Measurements from ENCODE around the gene ZNF219. TPM values are rescaled to one million over a fixed set of nuclear protein-coding genes. Genes with fewer than 3 reads are reported as not detected.

Gene ZNF219
- total and polyA plus RNA-seq, 2 donors (not counting 1 experiment from before 2014, with no cell fraction given): 3.3 to 6.4 TPM

- H3K9ac ChIP-seq (ENCODE audit: low read length): no peak overlapping the region
- no peak overlapping the region for H3K4me3 ChIP-seq (ENCODE audit: control extremely low read depth in 1 of 5, extremely low read depth in 1 of 5, insufficient read depth in 1 of 5, low read depth in 2 of 5, low read length in 4 of 5)
- intact Hi-C loops (cut with micrococcal nuclease): loop anchor here (1.0 kb wide), 3 partner anchors 12 to 78 kb away; no protein-coding TSS in a partner anchor
- H3K4me2 ChIP-seq (replicated peaks; ENCODE audit: low read depth, low read length, poor library complexity, severe bottlenecking): peak overlapping the region; percentile 21
- no peaks in the 10 kb centered on the region for H3K27me3 Mint-ChIP-seq
- H3K79me2 ChIP-seq (ENCODE audit: control insufficient read depth, insufficient read depth, low read length): no peaks in the 10 kb centered on the region
- ATAC-seq (ENCODE audit: low read depth) (no peak), DNase-seq (no peak)
- H3K9me3 ChIP-seq (ENCODE audit: control extremely low read depth in 1 of 3, control insufficient read depth in 2 of 3, insufficient read depth in 1 of 3, low read length in 2 of 3): peaks cover 0 to 5% (median 0%) of the 10 kb centered on the region in 3 donors
- no peaks in the 10 kb centered on the region for H4K20me1 ChIP-seq (ENCODE audit: control insufficient read depth, insufficient read depth, low read length, poor library complexity, severe bottlenecking)
- H3K27ac Mint-ChIP-seq: no peak overlapping the region
- peaks cover 14% of the 10 kb centered on the region for H3K4me1 Mint-ChIP-seq
- H3K4me1 ChIP-seq (ENCODE audit: control insufficient read depth in 2 of 2, insufficient read depth in 2 of 2, low read length in 2 of 2): peaks cover 9 to 19% of the 10 kb centered on the region in 2 donors
- no peak overlapping the region for H3K27ac ChIP-seq (ENCODE audit: low read length in 2 of 2)
- H3K9me3 Mint-ChIP-seq (ENCODE audit: insufficient read depth): no peaks in the 10 kb centered on the region
- CTCF ChIA-PET: interaction anchor here (0.8 to 7.5 kb wide), 15 partner anchors 9 to 91 kb away, joined by 3 to 171 read pairs (median 7); partner anchors contain the start of genes ARHGEF40 and TMEM253
- POLR2A ChIA-PET: interaction anchor here (1.0 to 2.0 kb wide), 3 partner anchors 11 to 21 kb away, joined by 4 to 8 read pairs (median 4); no protein-coding TSS in a partner anchor
- H3K27me3 ChIP-seq (replicated peaks in 1 of 4; ENCODE audit: control extremely low read depth in 1 of 4, control insufficient read depth in 3 of 4, insufficient read depth in 4 of 4, low read length in 3 of 4): peaks cover 0 to 4% (median 0%) of the 10 kb centered on the region in 4 experiments
- TF ChIP-seq, protein P1, sequence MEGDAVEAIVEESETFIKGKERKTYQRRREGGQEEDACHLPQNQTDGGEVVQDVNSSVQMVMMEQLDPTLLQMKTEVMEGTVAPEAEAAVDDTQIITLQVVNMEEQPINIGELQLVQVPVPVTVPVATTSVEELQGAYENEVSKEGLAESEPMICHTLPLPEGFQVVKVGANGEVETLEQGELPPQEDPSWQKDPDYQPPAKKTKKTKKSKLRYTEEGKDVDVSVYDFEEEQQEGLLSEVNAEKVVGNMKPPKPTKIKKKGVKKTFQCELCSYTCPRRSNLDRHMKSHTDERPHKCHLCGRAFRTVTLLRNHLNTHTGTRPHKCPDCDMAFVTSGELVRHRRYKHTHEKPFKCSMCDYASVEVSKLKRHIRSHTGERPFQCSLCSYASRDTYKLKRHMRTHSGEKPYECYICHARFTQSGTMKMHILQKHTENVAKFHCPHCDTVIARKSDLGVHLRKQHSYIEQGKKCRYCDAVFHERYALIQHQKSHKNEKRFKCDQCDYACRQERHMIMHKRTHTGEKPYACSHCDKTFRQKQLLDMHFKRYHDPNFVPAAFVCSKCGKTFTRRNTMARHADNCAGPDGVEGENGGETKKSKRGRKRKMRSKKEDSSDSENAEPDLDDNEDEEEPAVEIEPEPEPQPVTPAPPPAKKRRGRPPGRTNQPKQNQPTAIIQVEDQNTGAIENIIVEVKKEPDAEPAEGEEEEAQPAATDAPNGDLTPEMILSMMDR (IDR thresholded peaks at IDR 0.05): no peak
- no peak for TF ChIP-seq EZH2 (IDR thresholded peaks at IDR 0.05; ENCODE audit: borderline replicate concordance, insufficient read depth, low read depth, low read length, poor library complexity, severe bottlenecking)
- H3K36me3 ChIP-seq (replicated peaks in 1 of 2; ENCODE audit: control extremely low read depth in 1 of 2, control insufficient read depth in 1 of 2, extremely low read depth in 1 of 2, insufficient read depth in 2 of 2, low read length in 1 of 2): no peaks in the 10 kb centered on the region
- WGBS (ENCODE audit: insufficient coverage): 98% methylated on average over 42 of the region's 42 CpGs
- H3K4me3 Mint-ChIP-seq: no peak overlapping the region
- H2AFZ ChIP-seq (ENCODE audit: insufficient read depth, low read depth, low read length, poor library complexity, severe bottlenecking): no peak overlapping the region
Measured at GRCh38 chr14:21091821-21092272, 6.6 kb downstream of the ZNF219 start.

GRCh38 chr14:21090940-21091663, 7.4 kb downstream of the ZNF219 start:
- Histone ChIP-seq H3K79me2 (ENCODE audit: control insufficient read depth, insufficient read depth, low read length) (no peaks in the 10 kb centered on the region), H3K27ac (ENCODE audit: low read length in 2 of 2) (no peak overlapping the region), H2AFZ (ENCODE audit: insufficient read depth, low read depth, low read length, poor library complexity, severe bottlenecking) (no peak overlapping the region), H3K4me3 (ENCODE audit: control extremely low read depth in 1 of 5, extremely low read depth in 1 of 5, insufficient read depth in 1 of 5, low read depth in 2 of 5, low read length in 4 of 5) (no peak overlapping the region), H3K36me3 (replicated peaks in 1 of 2; ENCODE audit: control extremely low read depth in 1 of 2, control insufficient read depth in 1 of 2, extremely low read depth in 1 of 2, insufficient read depth in 2 of 2, low read length in 1 of 2) (no peaks in the 10 kb centered on the region), H3K27me3 (replicated peaks in 1 of 4; ENCODE audit: control extremely low read depth in 1 of 4, control insufficient read depth in 3 of 4, insufficient read depth in 4 of 4, low read length in 3 of 4) (peaks cover 0 to 4% (median 0%) of the 10 kb centered on the region in 4 experiments), H4K20me1 (ENCODE audit: control insufficient read depth, insufficient read depth, low read length, poor library complexity, severe bottlenecking) (no peaks in the 10 kb centered on the region), H3K4me1 (ENCODE audit: control insufficient read depth in 2 of 2, insufficient read depth in 2 of 2, low read length in 2 of 2) (peaks cover 11 to 21% of the 10 kb centered on the region in 2 donors), H3K9ac (ENCODE audit: low read length) (no peak overlapping the region), H3K4me2 (replicated peaks; ENCODE audit: low read depth, low read length, poor library complexity, severe bottlenecking) (no peak overlapping the region), H3K9me3 (ENCODE audit: control extremely low read depth in 1 of 3, control insufficient read depth in 2 of 3, insufficient read depth in 1 of 3, low read length in 2 of 3) (peaks cover 0 to 5% (median 0%) of the 10 kb centered on the region in 3 donors)
- WGBS (ENCODE audit: insufficient coverage): 97% methylated on average over 41 of the region's 45 CpGs
- Mint-ChIP-seq H3K4me1 (peaks cover 18% of the 10 kb centered on the region), H3K9me3 (ENCODE audit: insufficient read depth) (no peaks in the 10 kb centered on the region), H3K27me3 (no peaks in the 10 kb centered on the region), H3K4me3 (no peak overlapping the region), H3K27ac (no peak overlapping the region)
- intact Hi-C loops (cut with micrococcal nuclease): no loop called here
- no peak for TF ChIP-seq EZH2 (IDR thresholded peaks at IDR 0.05; ENCODE audit: borderline replicate concordance, insufficient read depth, low read depth, low read length, poor library complexity, severe bottlenecking)
- TF ChIP-seq, protein P1 (IDR thresholded peaks at IDR 0.05): no peak
- ATAC-seq (ENCODE audit: low read depth): no peak
- CTCF ChIA-PET: interaction anchor here (1.2 to 7.8 kb wide), 11 partner anchors 8 to 76 kb away, joined by 6 to 171 read pairs (median 43); partner anchors contain the start of genes ARHGEF40 and TMEM253
- POLR2A ChIA-PET: interaction anchor here (1.6 kb wide), 1 partner anchor 13 kb away, joined by 4 read pairs; no protein-coding TSS in a partner anchor
- DNase-seq: no peak
